OCI-LY7 (cell line): Measurements from ENCODE around the gene TBX21. TPM values are rescaled to one million over a fixed set of nuclear protein-coding genes. Genes with fewer than 3 reads are reported as not detected.
"Not testable (repeated sequence)": the region's sequence is repeated elsewhere in the genome, so short reads cannot be mapped to it uniquely, and the experiment has no call there.

Experiments used
- BruUV-seq: library from RNA; stranded (reverse); fragments of 400-500 nt; replicated peaks from 2 replicates; lab custom pipeline; 2021; lab: Mats Ljungman, UMichigan
- CTCF ChIA-PET: fragments of 300-600 bp; sonication (Branson Sonifier 250); formaldehyde crosslinking; loops from one replicate; lab custom pipeline; 2022; ENCODE audit warnings: antibody characterized with exemption; ENCODE audit not compliant: unreplicated experiment; lab: Charles Lee
- POLR2A ChIA-PET: fragments of 300-600 bp; sonication (Branson Sonifier 250); formaldehyde crosslinking; loops from one replicate; lab custom pipeline; 2022; ENCODE audit warnings: antibody characterized with exemption; lab: Charles Lee
- DNase-seq: peaks from one replicate; pipeline ENCODE4 v3.0.0-alpha.2; 2015; ENCODE audit warnings: low spot score
- H2AFZ ChIP-seq: fragments of 200-600 bp; sonication (generic), shearing (Covaris generic); 2 replicates; pipeline ENCODE4 v1.6.1; 2014; ENCODE audit warnings: mild to moderate bottlenecking, antibody characterized with exemption, low read length, moderate library complexity
- H3K27ac ChIP-seq: fragments of 200-600 bp; sonication (generic); 2 replicates; pipeline ENCODE4 v1.5.1; 2014; ENCODE audit warnings: mixed run types, low read depth, mild to moderate bottlenecking, moderate library complexity, low read length, inconsistent platforms; ENCODE audit not compliant: poor library complexity, severe bottlenecking
- H3K36me3 ChIP-seq: fragments of 200-600 bp; sonication (generic); 2 replicates; pipeline ENCODE4 v1.6.1; 2014; ENCODE audit warnings: mild to moderate bottlenecking, antibody characterized with exemption, low read length, moderate library complexity, mixed read lengths; ENCODE audit not compliant: insufficient read depth
- H3K4me1 ChIP-seq: fragments of 200-600 bp; sonication (generic); 2 replicates; pipeline ENCODE4 v1.5.1; 2014; ENCODE audit warnings: mild to moderate bottlenecking, low read length; ENCODE audit not compliant: insufficient read depth, poor library complexity, severe bottlenecking
- H3K4me2 ChIP-seq: fragments of 200-600 bp; sonication (generic); 2 replicates; pipeline ENCODE4 v1.6.1; 2014; ENCODE audit warnings: mild to moderate bottlenecking, low read length
- H3K4me3 ChIP-seq: fragments of 200-600 bp; sonication (generic); 2 replicates; pipeline ENCODE4 v1.5.1; 2014; ENCODE audit warnings: mild to moderate bottlenecking, low read depth, low read length; ENCODE audit not compliant: poor library complexity, severe bottlenecking
- H3K79me2 ChIP-seq: fragments of 200-600 bp; sonication (generic); 2 replicates; pipeline ENCODE4 v1.6.1; 2016; ENCODE audit warnings: low read depth, mild to moderate bottlenecking, low read length, moderate library complexity, mixed read lengths; ENCODE audit not compliant: insufficient read depth
- H3K9me2 ChIP-seq: fragments of 200-600 bp; sonication (generic); 2 replicates; pipeline ENCODE4 v1.6.1; 2016; ENCODE audit warnings: mild to moderate bottlenecking, low read length, mixed read lengths; ENCODE audit not compliant: insufficient read depth
- H3K9me3 ChIP-seq: fragments of 200-600 bp; sonication (generic); 2 replicates; pipeline ENCODE4 v1.6.1; 2014; ENCODE audit warnings: mild to moderate bottlenecking, mixed run types, low read length, mixed read lengths
- H4K20me1 ChIP-seq: fragments of 200-600 bp; sonication (generic); 2 replicates; pipeline ENCODE4 v1.6.1; 2014; ENCODE audit warnings: mild to moderate bottlenecking, antibody characterized with exemption, low read length, moderate library complexity, mixed read lengths; ENCODE audit not compliant: insufficient read depth
- EZH2phosphoT487 ChIP-seq: fragments of 200-600 bp; sonication (generic); IDR thresholded peaks from 2 replicates; pipeline ENCODE4 v1.6.1; 2018; ENCODE audit warnings: low read depth, borderline replicate concordance, mild to moderate bottlenecking, mixed run types, antibody characterized with exemption, low read length, moderate library complexity, mixed read lengths
- intact Hi-C: fragments of 100-400 bp; cut with micrococcal nuclease; formaldehyde crosslinking; loops from one replicate; pipeline ENCODE4 v1.10.0; 2022; ENCODE audit not compliant: unreplicated experiment
- total RNA-seq, 2 experiments: library from RNA; depleted of rRNA in 1 of 2; stranded (reverse); fragments of >200 nt in 1 of 2; shearing (Covaris generic) in 1 of 2; gene quantifications; 2 replicates each; pipeline ENCODE4 v1.2.3, GENCODE V29; 2014 to 2022
- TF ChIP-seq, protein P1 (sequence below): fragments of 200-600 bp; sonication (generic); conservative IDR thresholded peaks from 2 replicates; pipeline ENCODE4 v1.5.1; 2014; ENCODE audit warnings: mild to moderate bottlenecking, antibody characterized with exemption, low read length, moderate library complexity, mixed read lengths

TBX21 gene
- total RNA-seq, 2 experiments from 2014 or later = not detected

DNA sequence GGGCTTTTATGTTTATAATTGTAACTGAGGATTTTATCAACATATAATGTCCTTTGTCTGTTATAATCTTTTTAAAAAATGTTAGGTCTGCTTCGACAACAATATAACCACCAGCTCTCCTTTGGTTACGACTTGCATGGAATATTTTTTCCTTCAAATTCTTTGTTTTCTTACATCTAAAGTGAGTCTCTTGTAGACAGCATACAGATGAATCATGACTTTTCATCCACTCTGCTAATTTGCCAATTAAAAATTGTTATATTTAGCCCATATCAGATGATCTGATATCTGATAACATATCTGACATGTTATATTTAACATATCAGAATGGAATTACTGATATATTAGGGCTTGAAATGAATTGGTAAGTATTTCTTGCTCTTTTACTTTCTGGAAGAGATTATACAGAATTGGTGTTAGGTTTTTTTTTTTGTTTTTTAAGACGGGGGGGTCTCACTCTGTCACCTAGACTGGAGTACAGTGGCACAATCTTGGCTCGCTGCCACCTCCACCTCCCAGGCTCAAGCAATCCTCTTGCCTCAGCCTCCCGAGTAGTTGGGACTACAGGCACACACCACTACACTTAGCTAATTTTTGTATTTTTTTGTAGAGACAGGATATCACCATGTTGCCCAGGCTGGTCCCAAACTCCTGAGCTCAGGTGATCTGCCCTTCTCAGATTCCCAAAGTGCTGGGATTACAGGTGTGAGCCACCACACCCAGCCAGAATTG lies 27.5 kb downstream of the TBX21 start:
- intact Hi-C loops = no loop called here
- Histone ChIP-seq H4K20me1 (no peaks in the 10 kb centered on the region), H3K27ac (no peak overlapping the region), H2AFZ (no peak overlapping the region), H3K4me3 (no peak overlapping the region), H3K4me2 (no peak overlapping the region), H3K36me3 (no peaks in the 10 kb centered on the region), H3K9me3 (peaks cover 24% of the 10 kb centered on the region; the same call in 1 of the 2 replicates), H3K79me2 (no peaks in the 10 kb centered on the region), H3K4me1 (no peaks in the 10 kb centered on the region), H3K9me2 (no peaks in the 10 kb centered on the region)
- CTCF ChIA-PET = no interaction called here
- no TSS peak for BruUV-seq
- POLR2A ChIA-PET = interaction anchor here (0.7 kb wide), 1 partner anchor 144 kb away, joined by 5 read pairs; no protein-coding TSS in a partner anchor
- DNase-seq = no peak
- TF ChIP-seq EZH2phosphoT487 = no peak
- TF ChIP-seq, protein P1, sequence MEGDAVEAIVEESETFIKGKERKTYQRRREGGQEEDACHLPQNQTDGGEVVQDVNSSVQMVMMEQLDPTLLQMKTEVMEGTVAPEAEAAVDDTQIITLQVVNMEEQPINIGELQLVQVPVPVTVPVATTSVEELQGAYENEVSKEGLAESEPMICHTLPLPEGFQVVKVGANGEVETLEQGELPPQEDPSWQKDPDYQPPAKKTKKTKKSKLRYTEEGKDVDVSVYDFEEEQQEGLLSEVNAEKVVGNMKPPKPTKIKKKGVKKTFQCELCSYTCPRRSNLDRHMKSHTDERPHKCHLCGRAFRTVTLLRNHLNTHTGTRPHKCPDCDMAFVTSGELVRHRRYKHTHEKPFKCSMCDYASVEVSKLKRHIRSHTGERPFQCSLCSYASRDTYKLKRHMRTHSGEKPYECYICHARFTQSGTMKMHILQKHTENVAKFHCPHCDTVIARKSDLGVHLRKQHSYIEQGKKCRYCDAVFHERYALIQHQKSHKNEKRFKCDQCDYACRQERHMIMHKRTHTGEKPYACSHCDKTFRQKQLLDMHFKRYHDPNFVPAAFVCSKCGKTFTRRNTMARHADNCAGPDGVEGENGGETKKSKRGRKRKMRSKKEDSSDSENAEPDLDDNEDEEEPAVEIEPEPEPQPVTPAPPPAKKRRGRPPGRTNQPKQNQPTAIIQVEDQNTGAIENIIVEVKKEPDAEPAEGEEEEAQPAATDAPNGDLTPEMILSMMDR = no peak

DNA sequence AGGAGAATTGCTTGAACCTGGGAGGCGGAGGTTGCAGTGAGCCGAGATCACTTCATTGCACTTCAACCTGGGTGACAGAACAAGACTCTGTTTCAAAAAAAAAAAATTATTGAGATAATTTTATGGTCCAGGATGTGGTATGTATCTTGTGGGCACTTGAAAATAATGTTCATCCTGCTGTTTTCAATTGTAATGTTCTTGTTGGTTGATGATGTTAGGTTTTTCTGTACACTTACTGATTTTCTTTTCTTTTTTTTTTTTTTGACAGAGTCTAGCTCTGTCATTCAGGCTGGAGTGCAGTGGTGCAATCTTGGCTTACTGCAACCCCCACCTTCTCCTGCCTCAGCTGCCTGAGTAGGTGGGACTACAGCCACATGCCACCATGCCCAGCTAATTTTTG lies 29.7 kb downstream of the TBX21 start:
- no peak for DNase-seq
- TF ChIP-seq, protein P1 = no peak
- intact Hi-C loops = no loop called here
- Histone ChIP-seq H3K79me2 (no peaks in the 10 kb centered on the region), H3K27ac (no peak overlapping the region), H2AFZ (no peak overlapping the region), H3K4me1 (no peaks in the 10 kb centered on the region), H3K9me2 (no peaks in the 10 kb centered on the region), H3K4me3 (no peak overlapping the region), H3K9me3 (0 out of 2 replicates have a peak, but pooled peaks cover 9% of the 10 kb centered on the region), H4K20me1 (no peaks in the 10 kb centered on the region), H3K4me2 (no peak overlapping the region), H3K36me3 (no peaks in the 10 kb centered on the region)
- ChIA-PET CTCF (no interaction called here), POLR2A (no interaction called here)
- BruUV-seq = no TSS peak

DNA sequence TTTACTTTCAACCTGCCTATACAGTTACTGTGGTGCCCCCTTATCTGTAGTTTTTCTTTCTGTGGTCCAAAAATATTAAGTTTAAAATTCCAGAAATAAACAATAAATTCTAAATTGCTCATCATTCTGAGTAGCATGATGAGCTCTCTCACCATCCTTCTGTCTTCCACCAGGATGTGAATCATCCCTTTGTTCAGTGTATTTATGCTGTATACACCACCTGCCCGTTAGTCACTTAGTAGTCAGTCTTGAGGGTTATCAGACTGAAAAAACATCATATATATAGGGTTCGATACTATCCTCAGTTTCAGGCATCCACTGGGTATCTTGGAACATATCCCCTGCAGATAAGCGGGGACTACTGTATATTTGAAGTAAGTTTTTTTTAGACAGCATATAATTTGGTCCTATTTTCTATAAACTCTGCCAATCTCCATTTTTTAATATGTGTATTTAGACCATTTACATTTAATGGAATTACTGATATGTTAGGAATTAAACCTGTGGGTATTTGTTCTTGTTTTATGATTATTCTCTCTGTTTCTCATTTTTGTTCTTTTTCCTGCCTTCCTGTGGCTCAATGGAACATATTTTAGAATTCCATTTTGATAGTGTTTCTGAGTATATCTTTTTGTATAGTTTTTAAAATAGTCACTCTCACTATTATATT lies 31.0 kb downstream of the TBX21 start:
- Histone ChIP-seq H3K36me3 (no peaks in the 10 kb centered on the region), H3K27ac (no peak overlapping the region), H2AFZ (no peak overlapping the region), H3K79me2 (no peaks in the 10 kb centered on the region), H3K9me2 (no peaks in the 10 kb centered on the region), H4K20me1 (no peaks in the 10 kb centered on the region), H3K4me3 (no peak overlapping the region), H3K4me2 (no peak overlapping the region), H3K4me1 (no peaks in the 10 kb centered on the region), H3K9me3 (0 out of 2 replicates have a peak, but pooled peaks cover 9% of the 10 kb centered on the region)
- TF ChIP-seq, protein P1 = no peak
- no peak for TF ChIP-seq EZH2phosphoT487
- CTCF ChIA-PET = no interaction called here
- no TSS peak for BruUV-seq
- no peak for DNase-seq
- intact Hi-C loops = no loop called here
- POLR2A ChIA-PET = no interaction called here

DNA sequence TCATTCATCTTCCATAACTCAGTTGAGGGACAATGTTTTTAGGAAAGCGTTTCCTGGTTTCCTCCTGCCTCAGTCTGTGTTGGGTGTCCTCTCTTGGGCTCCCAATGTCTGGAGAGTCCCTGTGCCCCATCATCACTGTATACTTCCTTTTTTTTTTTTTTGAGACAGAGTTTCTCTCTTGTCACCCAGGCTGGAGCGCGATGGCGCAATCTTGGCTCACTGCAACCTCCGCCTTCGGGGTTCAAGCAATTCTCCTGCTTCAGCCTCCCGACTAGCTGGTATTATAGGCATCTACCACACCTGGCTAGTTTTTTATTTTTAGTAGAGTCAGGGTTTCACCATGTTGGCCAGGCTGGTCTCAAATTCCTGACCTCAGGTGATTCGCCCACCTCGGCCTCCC lies 40.6 kb downstream of the TBX21 start:
- H3K9me3 ChIP-seq, intact Hi-C loops, H3K4me3 ChIP-seq, H2AFZ ChIP-seq, DNase-seq, H3K79me2 ChIP-seq, H3K4me1 ChIP-seq, H3K27ac ChIP-seq, H3K36me3 ChIP-seq, H3K4me2 ChIP-seq, CTCF ChIA-PET, POLR2A ChIA-PET, H4K20me1 ChIP-seq, BruUV-seq, H3K9me2 ChIP-seq: not testable (repeated sequence)
